Prostate gland (tissue), 2 donors: Measurements from ENCODE around the gene FAM89B.

Experiments
- POLR2A ChIP-seq: fragments of 450-650 bp; IDR thresholded peaks from one replicate; pipeline ENCODE4 v1.6.1; 2016; ENCODE audit warnings: antibody characterized with exemption, mild to moderate bottlenecking
- POLR2AphosphoS5 ChIP-seq: sonication (generic); formaldehyde crosslinking; IDR thresholded peaks from one replicate; pipeline ENCODE4 v1.6.1; 2017; ENCODE audit warnings: antibody characterized with exemption
- TF ChIP-seq, protein P1 (sequence below), 4 experiments: fragments of 200-600 bp in 2 of 4; fragments of 450-650 bp in 2 of 4; sonication (generic) in 2 of 4; IDR thresholded peaks; 1 replicate in 3 of 4; 2 replicates in 1 of 4; pipeline ENCODE4 v1.5.1; 2016 to 2019; ENCODE audit warnings: antibody characterized with exemption in 4 of 4, mild to moderate bottlenecking in 2 of 4, moderate library complexity in 2 of 4

- TF ChIP-seq POLR2A (no peak), POLR2AphosphoS5 (no peak)
- TF ChIP-seq, protein P1, sequence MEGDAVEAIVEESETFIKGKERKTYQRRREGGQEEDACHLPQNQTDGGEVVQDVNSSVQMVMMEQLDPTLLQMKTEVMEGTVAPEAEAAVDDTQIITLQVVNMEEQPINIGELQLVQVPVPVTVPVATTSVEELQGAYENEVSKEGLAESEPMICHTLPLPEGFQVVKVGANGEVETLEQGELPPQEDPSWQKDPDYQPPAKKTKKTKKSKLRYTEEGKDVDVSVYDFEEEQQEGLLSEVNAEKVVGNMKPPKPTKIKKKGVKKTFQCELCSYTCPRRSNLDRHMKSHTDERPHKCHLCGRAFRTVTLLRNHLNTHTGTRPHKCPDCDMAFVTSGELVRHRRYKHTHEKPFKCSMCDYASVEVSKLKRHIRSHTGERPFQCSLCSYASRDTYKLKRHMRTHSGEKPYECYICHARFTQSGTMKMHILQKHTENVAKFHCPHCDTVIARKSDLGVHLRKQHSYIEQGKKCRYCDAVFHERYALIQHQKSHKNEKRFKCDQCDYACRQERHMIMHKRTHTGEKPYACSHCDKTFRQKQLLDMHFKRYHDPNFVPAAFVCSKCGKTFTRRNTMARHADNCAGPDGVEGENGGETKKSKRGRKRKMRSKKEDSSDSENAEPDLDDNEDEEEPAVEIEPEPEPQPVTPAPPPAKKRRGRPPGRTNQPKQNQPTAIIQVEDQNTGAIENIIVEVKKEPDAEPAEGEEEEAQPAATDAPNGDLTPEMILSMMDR (IDR thresholded peaks at IDR 0.05): no peak
These were observed 46.5 kb upstream of the FAM89B start for GRCh38 chr11:65525546-65526480.
